ENCODE data around the gene TPP1. TPM values are rescaled to one million over a fixed set of nuclear protein-coding genes. Genes with fewer than 3 reads are reported as not detected.
A peak's percentile ranks its signal among the peaks of the same experiment; 100 is the strongest.

Gene TPP1
- total and polyA plus RNA-seq, 9 of the 15 experiments (the other 6 are each of a cell fraction or from before 2014, with no cell fraction given): 7.5 to 75.8 (median 15.7) TPM

DNA sequence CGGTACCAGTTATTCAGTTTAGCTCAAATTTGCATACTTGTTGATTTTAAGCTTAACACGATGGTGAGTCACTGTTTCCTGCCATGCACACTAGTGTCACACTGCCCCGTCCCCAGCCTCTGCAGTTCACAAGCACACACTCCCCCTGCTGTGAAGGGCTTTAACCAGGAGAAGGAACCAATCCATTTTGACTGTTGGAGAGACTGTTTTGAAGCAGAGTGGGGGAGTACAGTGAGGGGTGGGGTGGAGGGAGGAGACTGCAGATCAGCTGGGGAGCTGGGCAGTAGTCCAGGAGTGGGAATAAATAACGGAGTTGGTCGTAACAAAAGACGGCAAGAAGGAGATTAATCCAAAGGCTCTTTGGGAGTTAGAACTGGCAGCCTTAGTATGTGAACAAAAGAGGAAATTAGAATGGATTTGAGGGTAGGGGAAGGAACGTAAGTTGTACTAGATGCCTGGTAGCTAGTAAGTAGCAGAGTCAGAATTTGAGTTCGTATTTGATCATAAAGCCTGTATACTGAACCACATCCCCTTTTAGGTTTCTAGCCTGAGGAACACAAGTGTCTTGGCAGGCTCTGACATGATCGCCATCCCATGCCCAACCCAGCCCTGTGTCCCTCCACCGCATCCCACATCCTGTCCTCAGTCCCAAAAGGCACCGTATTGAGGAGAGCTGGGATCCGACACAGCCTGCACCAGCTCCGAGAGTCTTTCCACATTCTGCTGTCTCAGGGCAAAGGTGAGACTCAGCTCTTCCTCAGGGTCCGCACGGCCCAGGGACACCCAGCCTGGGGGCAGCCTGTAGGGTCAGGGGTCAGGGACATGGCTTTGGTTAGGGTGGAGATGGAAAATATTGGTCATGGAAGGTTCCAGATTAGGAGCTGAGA lies 862 bp downstream of the TPP1 start (continued):
- TF ChIP-seq, protein P1, sequence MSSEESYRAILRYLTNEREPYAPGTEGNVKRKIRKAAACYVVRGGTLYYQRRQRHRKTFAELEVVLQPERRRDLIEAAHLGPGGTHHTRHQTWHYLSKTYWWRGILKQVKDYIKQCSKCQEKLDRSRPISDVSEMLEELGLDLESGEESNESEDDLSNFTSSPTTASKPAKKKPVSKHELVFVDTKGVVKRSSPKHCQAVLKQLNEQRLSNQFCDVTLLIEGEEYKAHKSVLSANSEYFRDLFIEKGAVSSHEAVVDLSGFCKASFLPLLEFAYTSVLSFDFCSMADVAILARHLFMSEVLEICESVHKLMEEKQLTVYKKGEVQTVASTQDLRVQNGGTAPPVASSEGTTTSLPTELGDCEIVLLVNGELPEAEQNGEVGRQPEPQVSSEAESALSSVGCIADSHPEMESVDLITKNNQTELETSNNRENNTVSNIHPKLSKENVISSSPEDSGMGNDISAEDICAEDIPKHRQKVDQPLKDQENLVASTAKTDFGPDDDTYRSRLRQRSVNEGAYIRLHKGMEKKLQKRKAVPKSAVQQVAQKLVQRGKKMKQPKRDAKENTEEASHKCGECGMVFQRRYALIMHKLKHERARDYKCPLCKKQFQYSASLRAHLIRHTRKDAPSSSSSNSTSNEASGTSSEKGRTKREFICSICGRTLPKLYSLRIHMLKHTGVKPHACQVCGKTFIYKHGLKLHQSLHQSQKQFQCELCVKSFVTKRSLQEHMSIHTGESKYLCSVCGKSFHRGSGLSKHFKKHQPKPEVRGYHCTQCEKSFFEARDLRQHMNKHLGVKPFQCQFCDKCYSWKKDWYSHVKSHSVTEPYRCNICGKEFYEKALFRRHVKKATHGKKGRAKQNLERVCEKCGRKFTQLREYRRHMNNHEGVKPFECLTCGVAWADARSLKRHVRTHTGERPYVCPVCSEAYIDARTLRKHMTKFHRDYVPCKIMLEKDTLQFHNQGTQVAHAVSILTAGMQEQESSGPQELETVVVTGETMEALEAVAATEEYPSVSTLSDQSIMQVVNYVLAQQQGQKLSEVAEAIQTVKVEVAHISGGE (CRISPR knock-in tag; IDR thresholded peaks at IDR 0.05): peak in 2 of 3 experiments; percentile 52 to 82; a peak in 3 of 6 replicates
- TF ChIP-seq, protein P2, sequence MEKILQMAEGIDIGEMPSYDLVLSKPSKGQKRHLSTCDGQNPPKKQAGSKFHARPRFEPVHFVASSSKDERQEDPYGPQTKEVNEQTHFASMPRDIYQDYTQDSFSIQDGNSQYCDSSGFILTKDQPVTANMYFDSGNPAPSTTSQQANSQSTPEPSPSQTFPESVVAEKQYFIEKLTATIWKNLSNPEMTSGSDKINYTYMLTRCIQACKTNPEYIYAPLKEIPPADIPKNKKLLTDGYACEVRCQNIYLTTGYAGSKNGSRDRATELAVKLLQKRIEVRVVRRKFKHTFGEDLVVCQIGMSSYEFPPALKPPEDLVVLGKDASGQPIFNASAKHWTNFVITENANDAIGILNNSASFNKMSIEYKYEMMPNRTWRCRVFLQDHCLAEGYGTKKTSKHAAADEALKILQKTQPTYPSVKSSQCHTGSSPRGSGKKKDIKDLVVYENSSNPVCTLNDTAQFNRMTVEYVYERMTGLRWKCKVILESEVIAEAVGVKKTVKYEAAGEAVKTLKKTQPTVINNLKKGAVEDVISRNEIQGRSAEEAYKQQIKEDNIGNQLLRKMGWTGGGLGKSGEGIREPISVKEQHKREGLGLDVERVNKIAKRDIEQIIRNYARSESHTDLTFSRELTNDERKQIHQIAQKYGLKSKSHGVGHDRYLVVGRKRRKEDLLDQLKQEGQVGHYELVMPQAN (IDR thresholded peaks at IDR 0.05; ENCODE audit: borderline replicate concordance): peak; percentile 23; the same call in 1 of the 2 replicates
- TF ChIP-seq, protein P3, sequence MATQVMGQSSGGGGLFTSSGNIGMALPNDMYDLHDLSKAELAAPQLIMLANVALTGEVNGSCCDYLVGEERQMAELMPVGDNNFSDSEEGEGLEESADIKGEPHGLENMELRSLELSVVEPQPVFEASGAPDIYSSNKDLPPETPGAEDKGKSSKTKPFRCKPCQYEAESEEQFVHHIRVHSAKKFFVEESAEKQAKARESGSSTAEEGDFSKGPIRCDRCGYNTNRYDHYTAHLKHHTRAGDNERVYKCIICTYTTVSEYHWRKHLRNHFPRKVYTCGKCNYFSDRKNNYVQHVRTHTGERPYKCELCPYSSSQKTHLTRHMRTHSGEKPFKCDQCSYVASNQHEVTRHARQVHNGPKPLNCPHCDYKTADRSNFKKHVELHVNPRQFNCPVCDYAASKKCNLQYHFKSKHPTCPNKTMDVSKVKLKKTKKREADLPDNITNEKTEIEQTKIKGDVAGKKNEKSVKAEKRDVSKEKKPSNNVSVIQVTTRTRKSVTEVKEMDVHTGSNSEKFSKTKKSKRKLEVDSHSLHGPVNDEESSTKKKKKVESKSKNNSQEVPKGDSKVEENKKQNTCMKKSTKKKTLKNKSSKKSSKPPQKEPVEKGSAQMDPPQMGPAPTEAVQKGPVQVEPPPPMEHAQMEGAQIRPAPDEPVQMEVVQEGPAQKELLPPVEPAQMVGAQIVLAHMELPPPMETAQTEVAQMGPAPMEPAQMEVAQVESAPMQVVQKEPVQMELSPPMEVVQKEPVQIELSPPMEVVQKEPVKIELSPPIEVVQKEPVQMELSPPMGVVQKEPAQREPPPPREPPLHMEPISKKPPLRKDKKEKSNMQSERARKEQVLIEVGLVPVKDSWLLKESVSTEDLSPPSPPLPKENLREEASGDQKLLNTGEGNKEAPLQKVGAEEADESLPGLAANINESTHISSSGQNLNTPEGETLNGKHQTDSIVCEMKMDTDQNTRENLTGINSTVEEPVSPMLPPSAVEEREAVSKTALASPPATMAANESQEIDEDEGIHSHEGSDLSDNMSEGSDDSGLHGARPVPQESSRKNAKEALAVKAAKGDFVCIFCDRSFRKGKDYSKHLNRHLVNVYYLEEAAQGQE (IDR thresholded peaks at IDR 0.05; ENCODE audit: borderline replicate concordance): peak; percentile 51
- TF ChIP-seq, protein P3 (CRISPR knock-in tag; IDR thresholded peaks at IDR 0.05; ENCODE audit: low read depth): no peak
- TF ChIP-seq, protein P4, sequence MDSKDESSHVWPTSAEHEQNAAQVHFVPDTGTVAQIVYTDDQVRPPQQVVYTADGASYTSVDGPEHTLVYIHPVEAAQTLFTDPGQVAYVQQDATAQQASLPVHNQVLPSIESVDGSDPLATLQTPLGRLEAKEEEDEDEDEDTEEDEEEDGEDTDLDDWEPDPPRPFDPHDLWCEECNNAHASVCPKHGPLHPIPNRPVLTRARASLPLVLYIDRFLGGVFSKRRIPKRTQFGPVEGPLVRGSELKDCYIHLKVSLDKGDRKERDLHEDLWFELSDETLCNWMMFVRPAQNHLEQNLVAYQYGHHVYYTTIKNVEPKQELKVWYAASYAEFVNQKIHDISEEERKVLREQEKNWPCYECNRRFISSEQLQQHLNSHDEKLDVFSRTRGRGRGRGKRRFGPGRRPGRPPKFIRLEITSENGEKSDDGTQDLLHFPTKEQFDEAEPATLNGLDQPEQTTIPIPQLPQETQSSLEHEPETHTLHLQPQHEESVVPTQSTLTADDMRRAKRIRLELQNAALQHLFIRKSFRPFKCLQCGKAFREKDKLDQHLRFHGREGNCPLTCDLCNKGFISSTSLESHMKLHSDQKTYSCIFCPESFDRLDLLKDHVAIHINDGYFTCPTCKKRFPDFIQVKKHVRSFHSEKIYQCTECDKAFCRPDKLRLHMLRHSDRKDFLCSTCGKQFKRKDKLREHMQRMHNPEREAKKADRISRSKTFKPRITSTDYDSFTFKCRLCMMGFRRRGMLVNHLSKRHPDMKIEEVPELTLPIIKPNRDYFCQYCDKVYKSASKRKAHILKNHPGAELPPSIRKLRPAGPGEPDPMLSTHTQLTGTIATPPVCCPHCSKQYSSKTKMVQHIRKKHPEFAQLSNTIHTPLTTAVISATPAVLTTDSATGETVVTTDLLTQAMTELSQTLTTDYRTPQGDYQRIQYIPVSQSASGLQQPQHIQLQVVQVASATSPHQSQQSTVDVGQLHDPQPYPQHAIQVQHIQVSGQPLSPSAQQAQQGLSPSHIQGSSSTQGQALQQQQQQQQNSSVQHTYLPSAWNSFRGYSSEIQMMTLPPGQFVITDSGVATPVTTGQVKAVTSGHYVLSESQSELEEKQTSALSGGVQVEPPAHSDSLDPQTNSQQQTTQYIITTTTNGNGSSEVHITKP (IDR thresholded peaks at IDR 0.05; ENCODE audit: partially characterized antibody): peak; percentile 43
- TF ChIP-seq ZNF408 (CRISPR knock-in tag; IDR thresholded peaks at IDR 0.05; ENCODE audit: low read depth): no peak

Measured in K562 (cell line).